Activated naive CD4-positive, alpha-beta T cell treated with anti-CD3 and anti-CD28 coated beads, Interleukin-2, amount 10 ng/mL, durations not matched to agents 7 days and 5 days (primary cell): ENCODE measurements around the gene KIF26B.

Experiments used
- CTCF ChIA-PET: fragments of 350-600 bp; sonication (Branson Sonifier 250); formaldehyde crosslinking; loops from one replicate; lab custom pipeline; 2021; ENCODE audit warnings: antibody characterized with exemption; lab: Charles Lee
- DNase-seq: peaks from one replicate; pipeline ENCODE4 v3.0.0-alpha.2; 2020
- H3K27ac Mint-ChIP-seq: one replicate; pipeline ENCODE4 v1.8.0; 2021; ENCODE audit warnings: mild to moderate bottlenecking, moderate library complexity, mixed read lengths
- H3K27me3 Mint-ChIP-seq: one replicate; pipeline ENCODE4 v1.8.0; 2021; ENCODE audit warnings: mild to moderate bottlenecking, mixed read lengths
- H3K36me3 Mint-ChIP-seq: one replicate; pipeline ENCODE4 v1.8.0; 2021; ENCODE audit warnings: mixed read lengths
- H3K4me1 Mint-ChIP-seq: one replicate; pipeline ENCODE4 v1.8.0; 2021; ENCODE audit warnings: mixed read lengths
- H3K4me3 Mint-ChIP-seq: one replicate; pipeline ENCODE4 v1.8.0; 2021; ENCODE audit warnings: mild to moderate bottlenecking, moderate library complexity, mixed read lengths
- H3K9me3 Mint-ChIP-seq: one replicate; pipeline ENCODE4 v1.8.0; 2021; ENCODE audit warnings: mixed read lengths

Gene KIF26B

DNA sequence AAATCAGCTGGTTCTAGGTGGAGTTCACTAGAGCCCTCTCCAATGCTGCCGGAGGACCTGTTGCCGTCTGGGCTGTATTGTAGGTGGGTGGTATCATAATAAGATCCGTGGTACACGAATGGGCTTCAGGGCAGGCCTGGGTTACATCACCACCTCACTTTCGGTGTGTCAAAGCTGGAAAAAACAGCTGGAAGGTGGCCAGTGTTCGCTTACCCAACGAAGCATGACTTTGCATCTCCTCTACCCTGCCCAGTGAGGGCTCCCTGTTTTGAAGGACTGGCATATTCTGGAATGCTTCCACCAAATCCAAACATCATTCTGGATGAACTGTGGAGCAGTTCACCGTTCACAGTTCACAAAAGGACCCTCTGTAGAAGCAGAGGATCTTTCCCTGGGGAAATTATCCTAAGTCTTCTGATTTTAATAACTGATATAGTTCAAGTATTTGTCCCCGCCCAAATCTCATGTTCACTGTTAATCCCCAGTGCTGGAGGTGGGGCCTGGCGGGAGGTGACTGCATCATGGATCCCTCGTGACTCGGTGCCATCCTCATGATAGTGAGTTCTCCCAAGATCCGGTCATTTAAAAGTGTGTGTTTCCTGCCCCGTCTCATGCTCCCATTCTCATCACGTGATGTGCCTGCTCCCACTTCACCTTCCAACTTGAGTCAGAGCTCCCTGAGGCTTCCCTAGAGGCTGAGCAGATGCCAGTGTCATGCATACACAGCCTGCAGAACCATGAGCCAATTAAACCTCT lies 429.0 kb downstream of the KIF26B start:
- CTCF ChIA-PET: no interaction called here
- H3K4me1 Mint-ChIP-seq: no peaks in the 10 kb centered on the region
- no peaks in the 10 kb centered on the region for H3K36me3 Mint-ChIP-seq
- no peak for DNase-seq
- no peaks in the 10 kb centered on the region for H3K9me3 Mint-ChIP-seq
- no peaks in the 10 kb centered on the region for H3K27me3 Mint-ChIP-seq
- no peak overlapping the region for H3K4me3 Mint-ChIP-seq
- H3K27ac Mint-ChIP-seq: no peak overlapping the region

DNA sequence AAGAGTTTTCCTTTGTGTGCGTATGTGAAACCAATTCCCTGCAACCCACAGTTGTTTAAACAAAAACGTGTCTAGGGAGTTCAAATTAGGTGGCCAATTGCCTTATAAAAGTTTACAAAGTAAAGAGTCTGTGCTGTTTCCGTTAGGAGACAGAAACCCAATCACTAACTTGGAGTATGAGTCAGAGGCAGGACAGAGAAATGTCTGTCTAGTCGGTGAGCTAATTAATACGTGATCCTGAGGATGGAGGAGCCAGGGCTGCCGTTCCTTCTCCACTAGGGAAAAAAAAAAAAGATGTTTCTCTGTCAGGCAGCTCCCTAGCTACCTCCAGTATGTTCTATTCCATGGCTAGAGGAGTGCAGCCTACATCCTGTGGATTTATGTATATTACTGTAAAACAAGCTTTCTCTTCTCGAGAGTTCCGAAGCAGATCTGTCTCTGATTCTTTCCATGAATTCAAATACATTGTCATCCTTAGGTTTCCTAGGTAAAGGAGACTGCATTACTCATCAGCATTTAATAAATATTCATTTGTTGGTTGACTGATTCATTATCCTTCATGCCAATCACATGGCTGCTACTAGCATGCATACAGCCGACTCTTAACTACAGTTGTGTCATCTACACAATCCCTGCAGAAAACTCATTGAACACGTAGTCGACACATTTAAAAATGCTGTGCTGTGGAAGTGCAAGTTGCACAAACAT lies 430.6 kb downstream of the KIF26B start:
- DNase-seq: no peak
- no peaks in the 10 kb centered on the region for H3K27me3 Mint-ChIP-seq
- H3K27ac Mint-ChIP-seq: no peak overlapping the region
- H3K36me3 Mint-ChIP-seq: no peaks in the 10 kb centered on the region
- H3K4me3 Mint-ChIP-seq: no peak overlapping the region
- CTCF ChIA-PET: interaction anchor here (0.6 kb wide), 1 partner anchor 98 kb away, joined by 3 read pairs; no protein-coding TSS in a partner anchor
- H3K9me3 Mint-ChIP-seq: no peaks in the 10 kb centered on the region
- no peaks in the 10 kb centered on the region for H3K4me1 Mint-ChIP-seq

DNA sequence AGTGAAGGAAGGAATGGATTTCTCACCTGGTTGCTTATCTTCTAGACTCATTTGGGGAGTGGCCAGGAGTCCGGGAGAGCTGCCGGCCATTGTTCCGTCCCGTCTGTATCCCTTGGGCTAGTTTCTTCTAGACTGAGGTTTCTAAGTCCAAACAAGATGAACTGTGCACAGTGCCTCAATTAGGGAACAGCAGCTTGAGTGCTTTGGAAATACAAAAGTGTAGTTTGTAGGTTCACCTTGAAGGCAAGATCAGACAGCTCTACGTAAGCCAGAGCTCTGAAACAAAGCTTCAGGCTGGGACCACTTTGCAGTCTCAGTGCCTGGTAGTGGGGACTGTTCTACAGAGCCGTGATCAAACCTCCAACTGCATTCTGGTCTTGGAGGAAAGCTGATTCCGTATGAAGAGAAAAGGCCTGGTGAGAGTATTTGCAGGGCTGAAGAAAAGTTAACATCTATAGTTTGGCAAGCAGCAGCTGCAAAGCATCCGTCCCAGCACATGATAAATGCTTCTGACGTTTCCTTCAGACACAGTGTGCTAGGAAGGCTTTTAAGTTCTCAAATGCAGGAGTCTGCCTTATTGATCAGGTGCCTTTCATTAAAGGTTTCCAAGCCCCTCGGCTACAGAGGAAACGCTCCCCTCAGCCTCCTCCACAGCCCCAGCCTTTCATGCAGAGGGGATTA lies 432.8 kb downstream of the KIF26B start:
- CTCF ChIA-PET: no interaction called here
- no peaks in the 10 kb centered on the region for H3K27me3 Mint-ChIP-seq
- H3K4me3 Mint-ChIP-seq: no peak overlapping the region
- DNase-seq: no peak
- H3K27ac Mint-ChIP-seq: no peak overlapping the region
- no peaks in the 10 kb centered on the region for H3K4me1 Mint-ChIP-seq
- H3K36me3 Mint-ChIP-seq: no peaks in the 10 kb centered on the region
- no peaks in the 10 kb centered on the region for H3K9me3 Mint-ChIP-seq

DNA sequence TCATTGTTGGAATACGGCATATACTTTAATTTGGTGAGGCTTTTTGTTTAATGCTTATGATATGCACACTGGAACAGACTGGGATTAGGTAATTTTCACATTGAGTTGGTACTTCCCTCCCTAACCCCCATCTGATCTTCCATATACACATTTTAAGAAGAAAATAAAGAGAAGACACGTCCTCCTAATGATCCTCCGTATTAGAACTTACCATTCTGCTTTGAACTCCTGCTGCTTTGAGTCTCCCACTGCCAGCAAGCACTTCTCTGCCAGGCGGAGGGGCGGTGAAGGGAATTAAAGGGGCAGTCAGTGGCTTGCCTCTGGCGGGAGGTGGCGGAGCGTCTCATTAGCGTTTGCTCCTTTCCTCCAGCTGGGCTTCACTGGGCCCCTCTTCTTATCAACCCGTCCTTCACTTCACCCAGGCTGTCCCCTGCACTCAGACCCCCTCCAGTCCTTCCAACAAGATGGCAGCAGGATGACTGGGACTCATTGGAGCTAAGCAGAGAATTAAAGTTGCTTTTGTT lies 433.4 kb downstream of the KIF26B start:
- Mint-ChIP-seq H3K4me1 (no peaks in the 10 kb centered on the region), H3K9me3 (no peaks in the 10 kb centered on the region), H3K36me3 (no peaks in the 10 kb centered on the region), H3K27me3 (no peaks in the 10 kb centered on the region), H3K4me3 (no peak overlapping the region), H3K27ac (no peak overlapping the region)
- DNase-seq: no peak
- CTCF ChIA-PET: no interaction called here

DNA sequence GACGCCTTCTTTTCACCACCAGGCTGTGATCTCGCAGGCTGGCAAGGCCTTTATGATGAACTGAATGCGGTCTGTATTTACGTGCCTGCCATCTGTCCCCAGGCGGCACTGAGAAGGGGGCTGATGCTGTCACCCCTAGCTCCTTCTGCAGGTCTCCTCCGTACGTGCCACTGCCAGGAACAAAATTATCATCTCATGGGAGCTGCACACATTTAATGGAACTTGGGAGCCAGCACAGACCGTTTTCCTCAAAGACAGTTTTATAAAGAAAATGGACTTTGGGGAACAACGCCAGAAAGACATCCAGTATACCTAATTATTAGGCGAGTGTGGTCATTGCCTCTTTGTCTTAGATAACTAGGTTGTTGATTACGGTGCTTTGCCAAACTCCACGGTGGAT lies 434.5 kb downstream of the KIF26B start:
- Mint-ChIP-seq H3K4me1 (no peaks in the 10 kb centered on the region), H3K27ac (no peak overlapping the region), H3K4me3 (no peak overlapping the region), H3K9me3 (peaks cover 5% of the 10 kb centered on the region), H3K27me3 (no peaks in the 10 kb centered on the region), H3K36me3 (no peaks in the 10 kb centered on the region)
- no peak for DNase-seq
- CTCF ChIA-PET: no interaction called here

DNA sequence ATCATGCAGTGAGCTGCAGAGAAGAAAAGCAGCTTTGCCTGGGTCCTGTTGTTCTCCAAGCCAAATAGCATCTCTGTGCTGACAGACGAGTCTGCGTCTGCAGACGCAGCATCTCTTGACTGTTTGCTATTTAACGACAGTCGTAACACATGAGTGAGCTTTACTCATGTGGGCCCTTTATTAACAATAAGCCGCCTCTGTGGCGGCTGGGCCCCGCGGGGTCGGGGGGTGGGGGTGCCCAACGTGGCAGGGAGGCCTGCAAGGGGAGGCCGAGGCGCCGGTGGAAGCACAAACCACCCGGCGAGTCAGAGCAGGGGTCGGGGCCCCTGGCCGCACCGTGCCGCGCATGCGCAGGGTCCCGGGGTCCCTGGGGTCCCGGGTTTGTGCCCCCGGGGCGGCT lies 435.1 kb downstream of the KIF26B start:
- Mint-ChIP-seq H3K27me3 (no peaks in the 10 kb centered on the region), H3K36me3 (no peaks in the 10 kb centered on the region), H3K4me3 (no peak overlapping the region), H3K4me1 (no peaks in the 10 kb centered on the region), H3K27ac (no peak overlapping the region), H3K9me3 (peaks cover 5% of the 10 kb centered on the region)
- DNase-seq: no peak
- CTCF ChIA-PET: no interaction called here

DNA sequence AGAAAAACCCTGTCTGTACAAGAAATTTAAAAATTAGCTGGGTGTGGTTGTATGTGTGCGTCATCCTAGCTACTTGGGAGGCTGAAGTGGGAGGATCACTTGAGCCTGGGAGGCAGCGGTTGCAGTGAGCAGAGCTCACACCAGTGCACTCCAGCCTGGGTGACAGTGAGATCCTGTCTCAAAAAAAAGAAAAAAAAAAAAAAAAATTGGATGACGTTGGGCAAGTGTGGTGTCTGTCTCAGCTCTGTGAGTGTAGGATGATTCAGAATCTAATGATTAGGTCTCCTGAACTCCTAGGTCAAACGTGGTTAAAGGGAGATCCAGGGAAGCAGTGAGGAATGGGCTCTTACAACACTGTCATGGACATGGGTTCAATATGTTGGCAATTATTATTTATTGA lies 435.9 kb downstream of the KIF26B start:
- Mint-ChIP-seq H3K4me1 (no peaks in the 10 kb centered on the region), H3K9me3 (peaks cover 5% of the 10 kb centered on the region), H3K27ac (no peak overlapping the region), H3K4me3 (no peak overlapping the region), H3K27me3 (no peaks in the 10 kb centered on the region), H3K36me3 (no peaks in the 10 kb centered on the region)
- DNase-seq: no peak
- CTCF ChIA-PET: no interaction called here

DNA sequence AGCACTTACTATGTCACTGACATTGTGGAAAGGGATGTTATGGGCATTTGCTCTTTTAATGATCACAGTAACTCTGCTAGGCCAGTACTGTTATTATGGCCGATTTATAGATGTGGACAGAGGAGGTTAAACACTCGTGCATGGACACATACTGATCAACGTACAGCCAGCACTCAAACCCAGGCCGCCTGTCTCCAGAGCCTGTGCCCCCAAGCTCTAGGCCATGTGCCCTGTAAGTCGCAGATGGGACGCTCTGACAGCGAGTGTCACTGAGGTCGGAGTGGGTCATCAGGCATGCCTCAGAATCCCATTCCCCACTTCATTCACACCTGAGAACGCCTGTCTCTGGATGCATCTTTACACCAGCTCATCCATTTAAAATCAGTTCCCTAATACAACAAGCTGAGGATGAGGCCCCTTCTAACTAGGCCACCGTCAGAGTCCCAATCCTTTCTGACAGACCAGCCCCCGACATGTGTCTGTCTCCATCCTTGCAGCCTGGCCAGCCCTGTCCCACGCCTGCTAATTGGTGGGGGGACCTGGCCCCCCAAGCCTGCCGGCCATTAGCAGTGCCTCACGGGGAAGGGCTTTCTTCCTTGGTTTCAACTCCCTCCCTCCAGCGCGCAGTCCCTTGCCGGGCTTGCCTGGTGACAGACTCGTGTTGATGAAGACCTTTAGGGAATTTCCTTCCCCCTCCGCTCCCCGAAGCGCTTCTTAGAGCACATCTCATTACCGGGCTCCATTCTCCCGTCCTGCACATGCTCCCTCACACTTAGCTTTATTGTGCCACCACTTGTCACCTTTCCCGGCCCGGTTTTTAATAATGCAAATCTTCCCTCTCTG lies 436.8 kb downstream of the KIF26B start:
- CTCF ChIA-PET: no interaction called here

DNA sequence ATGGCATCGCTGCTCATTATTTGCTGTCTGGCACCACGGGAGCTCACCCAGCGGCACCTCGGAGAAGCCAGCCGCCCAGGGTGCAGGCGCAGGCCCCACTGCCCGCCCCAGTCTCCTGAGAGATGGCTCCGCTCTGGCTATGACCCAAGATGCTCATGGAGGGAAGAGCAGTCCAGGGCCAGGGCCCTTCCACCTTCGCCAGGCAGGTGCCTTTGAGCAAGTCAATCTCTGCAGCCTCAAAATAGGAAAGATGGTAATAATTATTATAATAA lies 437.3 kb downstream of the KIF26B start:
- Mint-ChIP-seq H3K4me3 (no peak overlapping the region), H3K4me1 (no peaks in the 10 kb centered on the region), H3K9me3 (peaks cover 5% of the 10 kb centered on the region), H3K36me3 (no peaks in the 10 kb centered on the region), H3K27ac (no peak overlapping the region), H3K27me3 (no peaks in the 10 kb centered on the region)
- no peak for DNase-seq
- CTCF ChIA-PET: no interaction called here

More for the DNA sequence above, 436.8 kb downstream of the KIF26B start:
- H3K27me3 Mint-ChIP-seq: no peaks in the 10 kb centered on the region
- H3K4me3 Mint-ChIP-seq: no peak overlapping the region
- DNase-seq: no peak
- no peak overlapping the region for H3K27ac Mint-ChIP-seq
- H3K36me3 Mint-ChIP-seq: no peaks in the 10 kb centered on the region
- H3K9me3 Mint-ChIP-seq: peaks cover 5% of the 10 kb centered on the region
- H3K4me1 Mint-ChIP-seq: no peaks in the 10 kb centered on the region

DNA sequence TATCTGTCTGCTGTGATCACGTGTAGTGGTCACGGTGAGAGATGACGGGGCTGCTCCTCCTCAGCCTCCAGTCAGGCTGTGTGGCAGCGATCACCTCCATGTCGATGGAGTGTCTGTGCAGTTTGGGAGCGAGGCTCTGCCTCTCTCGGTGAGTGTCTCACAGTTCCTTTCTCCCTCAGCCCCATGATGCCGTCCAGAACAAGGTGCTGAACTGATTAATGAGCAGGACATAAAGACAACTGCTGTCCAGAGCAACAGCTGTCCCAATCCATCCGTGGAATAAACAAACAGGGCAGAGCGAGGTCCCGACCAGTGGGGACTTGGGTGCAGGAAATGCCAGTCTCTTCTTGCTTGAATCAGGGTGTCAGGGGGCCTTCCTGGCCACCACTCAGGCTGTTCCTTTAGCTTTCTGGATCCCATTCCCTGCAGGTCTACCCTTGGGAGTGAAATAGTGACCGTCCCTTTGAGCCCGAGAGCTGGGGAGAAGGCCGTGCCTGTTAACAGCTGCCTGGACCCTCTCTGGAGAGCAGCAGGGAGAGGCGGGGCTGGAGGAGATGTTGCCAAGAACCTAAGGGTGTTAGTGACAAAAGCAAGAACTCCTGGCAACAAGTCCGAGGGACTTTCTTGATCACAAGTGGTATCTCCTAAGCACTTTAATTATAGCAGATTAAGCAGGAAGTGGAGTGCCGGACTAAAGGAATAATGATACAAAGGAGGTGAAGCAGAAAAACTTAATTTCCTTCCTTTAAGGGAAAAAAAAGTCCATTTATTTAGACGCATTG lies 443.9 kb downstream of the KIF26B start:
- Mint-ChIP-seq H3K36me3 (no peaks in the 10 kb centered on the region), H3K4me1 (no peaks in the 10 kb centered on the region), H3K4me3 (no peak overlapping the region), H3K27ac (no peak overlapping the region), H3K27me3 (no peaks in the 10 kb centered on the region), H3K9me3 (peaks cover 4% of the 10 kb centered on the region)
- DNase-seq: no peak
- CTCF ChIA-PET: no interaction called here

DNA sequence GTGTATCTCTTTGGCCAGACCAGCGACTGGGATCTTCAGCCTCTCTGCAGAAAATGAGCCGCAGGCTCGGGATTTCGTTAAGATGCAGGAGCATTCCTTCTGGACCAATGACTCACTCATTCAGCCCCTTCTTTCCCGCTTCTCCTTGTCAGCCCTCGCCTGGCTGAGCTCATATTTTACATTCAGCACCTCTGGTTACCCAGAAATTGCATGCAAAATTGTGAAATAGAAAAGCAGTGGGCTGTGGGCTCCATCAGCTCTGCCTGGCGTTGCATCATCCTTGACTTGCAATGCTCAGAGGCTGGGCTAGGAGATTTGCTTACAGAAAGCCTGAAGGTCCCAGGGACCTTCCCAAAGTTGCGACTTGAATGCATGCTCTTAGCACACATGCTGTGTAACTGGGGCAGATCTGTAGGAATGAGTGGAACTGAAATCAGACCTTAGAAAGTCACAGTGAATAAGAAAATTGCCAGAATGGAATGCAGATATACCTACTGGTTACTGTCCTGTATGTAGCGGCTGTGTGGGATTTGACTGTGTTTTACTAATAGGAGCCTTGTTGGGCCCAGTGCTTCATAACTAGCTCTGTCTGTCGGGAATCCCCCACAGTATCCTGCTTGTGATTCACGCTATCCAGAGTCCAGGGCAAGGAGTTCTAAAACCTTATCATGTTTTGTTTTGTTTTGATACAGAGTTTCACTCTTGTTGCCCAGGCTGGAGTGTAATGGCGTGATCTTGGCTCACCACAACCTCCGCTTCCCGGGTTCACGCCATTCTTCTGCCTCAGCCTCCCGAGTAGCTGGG lies 444.8 kb downstream of the KIF26B start:
- no peak for DNase-seq
- H3K9me3 Mint-ChIP-seq: no peaks in the 10 kb centered on the region
- no peaks in the 10 kb centered on the region for H3K36me3 Mint-ChIP-seq
- H3K27ac Mint-ChIP-seq: no peak overlapping the region
- CTCF ChIA-PET: no interaction called here
- H3K27me3 Mint-ChIP-seq: no peaks in the 10 kb centered on the region
- no peak overlapping the region for H3K4me3 Mint-ChIP-seq
- H3K4me1 Mint-ChIP-seq: no peaks in the 10 kb centered on the region

DNA sequence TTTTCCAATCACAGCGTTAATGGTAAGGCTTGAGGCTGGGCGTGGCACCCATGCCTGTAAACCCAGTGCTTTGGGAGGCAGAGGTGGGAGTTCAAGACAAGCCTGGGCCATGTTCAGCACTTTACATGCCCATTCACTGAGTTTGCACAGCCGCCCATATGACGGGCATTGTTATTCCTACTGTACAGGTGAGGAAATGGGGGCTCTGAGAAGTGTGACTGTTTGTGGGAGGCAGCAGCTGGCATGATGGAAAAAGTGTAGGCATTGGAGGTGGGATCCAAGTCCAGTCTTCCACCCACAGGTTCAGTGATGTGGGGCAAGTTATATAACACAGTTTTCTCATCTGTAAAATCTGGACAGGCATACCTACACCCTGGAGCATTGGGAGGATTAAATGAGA lies 445.9 kb downstream of the KIF26B start:
- Mint-ChIP-seq H3K36me3 (no peaks in the 10 kb centered on the region), H3K4me1 (no peaks in the 10 kb centered on the region), H3K27ac (no peak overlapping the region), H3K9me3 (no peaks in the 10 kb centered on the region), H3K27me3 (no peaks in the 10 kb centered on the region), H3K4me3 (no peak overlapping the region)
- DNase-seq: no peak
- CTCF ChIA-PET: no interaction called here

DNA sequence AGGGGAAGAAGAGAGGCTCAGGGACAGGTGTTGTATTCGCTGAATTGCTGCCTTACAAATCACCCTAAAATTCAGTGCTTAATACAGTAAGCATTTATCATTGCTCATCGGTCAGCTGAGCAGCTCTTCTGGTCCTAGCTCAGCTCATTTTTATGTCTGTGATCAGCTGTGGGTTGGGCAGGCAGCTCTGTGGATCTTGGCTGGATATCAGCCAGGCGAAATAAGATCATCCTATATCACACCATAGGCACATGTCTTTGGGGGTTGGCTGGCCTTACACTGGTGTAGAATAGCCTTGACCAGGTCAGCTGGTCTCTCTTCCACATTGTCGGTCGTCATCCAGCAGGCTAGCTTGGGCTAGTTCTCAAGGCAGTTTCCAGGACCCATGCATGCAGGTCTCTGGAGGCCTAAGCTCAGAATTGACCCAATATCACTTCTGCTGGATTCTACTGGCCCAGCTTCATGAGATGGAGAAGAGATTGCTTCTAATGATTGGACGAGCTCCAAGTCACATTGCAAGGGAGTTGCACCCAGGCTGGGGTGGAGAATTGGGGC lies 448.6 kb downstream of the KIF26B start:
- no peaks in the 10 kb centered on the region for H3K9me3 Mint-ChIP-seq
- H3K36me3 Mint-ChIP-seq: no peaks in the 10 kb centered on the region
- no peak overlapping the region for H3K27ac Mint-ChIP-seq
- H3K27me3 Mint-ChIP-seq: peaks cover 9% of the 10 kb centered on the region
- H3K4me3 Mint-ChIP-seq: no peak overlapping the region
- CTCF ChIA-PET: no interaction called here
- no peaks in the 10 kb centered on the region for H3K4me1 Mint-ChIP-seq
- no peak for DNase-seq
